Thyroid gland (tissue), 4 donors: Measurements from ENCODE around the gene STH. TPM values are rescaled to one million over a fixed set of nuclear protein-coding genes. Genes with fewer than 3 reads are reported as not detected.

Source experiments
- DNase-seq, 2 donors: peaks; one replicate each; pipeline ENCODE4 v3.0.0-alpha.2; 2019
- H3K27ac ChIP-seq, 3 donors: fragments of 200-600 bp; sonication (generic); 1 replicate in 2 of 3; 2 replicates in 1 of 3; pipeline ENCODE4 v1.5.1; 2016 to 2019; ENCODE audit warnings: mild to moderate bottlenecking in 1 of 3, moderate library complexity in 1 of 3
- H3K27me3 ChIP-seq: fragments of 200-600 bp; sonication (generic); one replicate; pipeline ENCODE4 v1.5.1; 2019
- H3K36me3 ChIP-seq, 2 donors: fragments of 200-600 bp; sonication (generic); one replicate each; pipeline ENCODE4 v1.5.1; 2016 to 2019
- H3K4me1 ChIP-seq, 2 donors: fragments of 200-600 bp; sonication (generic); one replicate each; pipeline ENCODE4 v1.5.1; 2017 to 2019
- H3K4me3 ChIP-seq, 3 donors: fragments of 200-600 bp; sonication (generic); replicated peaks in 1 of 3; 1 replicate in 2 of 3; 2 replicates in 1 of 3; pipeline ENCODE4 v1.5.1; 2016; ENCODE audit warnings: mild to moderate bottlenecking in 1 of 3
- H3K9me3 ChIP-seq: fragments of 200-600 bp; sonication (generic); one replicate; pipeline ENCODE4 v1.5.1; 2017
- CTCF ChIP-seq, 6 experiments: fragments of 200-600 bp in 3 of 6; fragments of 450-650 bp in 3 of 6; sonication (generic) in 3 of 6; IDR thresholded peaks; one replicate each; pipeline ENCODE4 v1.5.1; 2016 to 2019; ENCODE audit warnings: antibody characterized with exemption in 6 of 6, mild to moderate bottlenecking in 2 of 6, inconsistent platforms in 1 of 6, moderate library complexity in 1 of 6
- POLR2A ChIP-seq, 2 donors: fragments of 450-650 bp; IDR thresholded peaks; one replicate each; pipeline ENCODE4 v1.6.1; 2017; ENCODE audit warnings: antibody characterized with exemption in 2 of 2, mild to moderate bottlenecking in 2 of 2, moderate library complexity in 1 of 2
- WGBS, 2 donors: methylation state at CpG; one replicate each; pipeline ENCODE4 v1.1.5; 2017; 5-methylcytosine and 5-hydroxymethylcytosine counted together
- intact Hi-C: fragments of 100-400 bp; cut with DNase I; formaldehyde crosslinking; loops from one replicate; pipeline ENCODE4 v1.15.1; 2023
- total RNA-seq, 4 donors: library from RNA; depleted of rRNA; stranded (reverse); fragments of >200 nt; gene quantifications; one replicate each; pipeline ENCODE4 v1.2.3, GENCODE V29; 2016

STH gene
- total RNA-seq, 4 donors from 2014 or later: not detected

GRCh38 chr17:45967378-45967777 lies 31.7 kb upstream of the STH start:
- intact Hi-C loops: no loop called here
- H3K9me3 ChIP-seq: no peaks in the 10 kb centered on the region
- 91 to 93% methylated on average over 5 of the region's 5 CpGs for WGBS, 2 donors
- H3K36me3 ChIP-seq: no peaks in the 10 kb centered on the region
- H3K27ac ChIP-seq: no peak overlapping the region
- DNase-seq: no peak
- H3K27me3 ChIP-seq: no peaks in the 10 kb centered on the region
- H3K4me3 ChIP-seq: no peak overlapping the region
- TF ChIP-seq CTCF (IDR thresholded peaks at IDR 0.05): no peak
- TF ChIP-seq POLR2A (IDR thresholded peaks at IDR 0.05): no peak
- H3K4me1 ChIP-seq: no peaks in the 10 kb centered on the region

GRCh38 chr17:45968732-45969131 lies 30.3 kb upstream of the STH start:
- Histone ChIP-seq H3K4me3 (no peak overlapping the region), H3K27ac (no peak overlapping the region), H3K4me1 (no peaks in the 10 kb centered on the region), H3K9me3 (no peaks in the 10 kb centered on the region), H3K36me3 (no peaks in the 10 kb centered on the region), H3K27me3 (no peaks in the 10 kb centered on the region)
- intact Hi-C loops: no loop called here
- WGBS, 2 donors: 78 to 91% methylated on average over 2 of the region's 2 CpGs
- TF ChIP-seq POLR2A (IDR thresholded peaks at IDR 0.05) (no peak), CTCF (IDR thresholded peaks at IDR 0.05) (no peak)
- DNase-seq: no peak

GRCh38 chr17:45969726-45970125 lies 29.3 kb upstream of the STH start:
- no peaks in the 10 kb centered on the region for H3K9me3 ChIP-seq
- intact Hi-C loops: no loop called here
- no peaks in the 10 kb centered on the region for H3K27me3 ChIP-seq
- H3K27ac ChIP-seq: no peak overlapping the region
- H3K36me3 ChIP-seq: no peaks in the 10 kb centered on the region
- H3K4me3 ChIP-seq: no peak overlapping the region
- H3K4me1 ChIP-seq: no peaks in the 10 kb centered on the region
- 88% methylated on average over 2 of the region's 2 CpGs for WGBS, 2 donors
- TF ChIP-seq POLR2A (IDR thresholded peaks at IDR 0.05) (no peak), CTCF (IDR thresholded peaks at IDR 0.05) (no peak)
- no peak for DNase-seq

GRCh38 chr17:45970659-45971058 lies 28.4 kb upstream of the STH start:
- no peak for TF ChIP-seq CTCF (IDR thresholded peaks at IDR 0.05)
- no peak for TF ChIP-seq POLR2A (IDR thresholded peaks at IDR 0.05)
- no peak for DNase-seq
- Histone ChIP-seq H3K4me3 (no peak overlapping the region), H3K27ac (no peak overlapping the region), H3K27me3 (no peaks in the 10 kb centered on the region), H3K4me1 (no peaks in the 10 kb centered on the region), H3K36me3 (no peaks in the 10 kb centered on the region), H3K9me3 (no peaks in the 10 kb centered on the region)
- 89 to 98% methylated on average over 3 of the region's 3 CpGs for WGBS, 2 donors
- intact Hi-C loops: no loop called here

GRCh38 chr17:45971698-45972141 lies 27.3 kb upstream of the STH start:
- TF ChIP-seq CTCF (IDR thresholded peaks at IDR 0.05): no peak
- no peak for TF ChIP-seq POLR2A (IDR thresholded peaks at IDR 0.05)
- Histone ChIP-seq H3K4me3 (no peak overlapping the region), H3K36me3 (no peaks in the 10 kb centered on the region), H3K4me1 (no peaks in the 10 kb centered on the region), H3K27ac (no peak overlapping the region), H3K9me3 (no peaks in the 10 kb centered on the region), H3K27me3 (no peaks in the 10 kb centered on the region)
- intact Hi-C loops: no loop called here
- no peak for DNase-seq
- WGBS, 2 donors: 45 to 69% methylated on average over 6 to 11 of the region's 14 CpGs
